Gastrocnemius medialis (tissue), 4 donors: ENCODE results near the gene SPTAN1. TPM values are rescaled to one million over a fixed set of nuclear protein-coding genes. Genes with fewer than 3 reads are reported as not detected.

Source experiments
- ATAC-seq, 2 donors: fragments of 150-250 bp; one replicate each; pipeline ENCODE4 v1.9.1; 2016
- DNase-seq, 2 donors: peaks; one replicate each; pipeline ENCODE4 v3.0.0-alpha.2; 2019
- H3K27ac ChIP-seq, 4 donors: fragments of 200-600 bp; sonication (generic); 1 replicate in 1 of 4; 2 replicates in 3 of 4; pipeline ENCODE4 v1.5.1; 2016 to 2018; ENCODE audit warnings: mild to moderate bottlenecking in 2 of 4, moderate library complexity in 1 of 4
- H3K27me3 ChIP-seq, 3 donors: fragments of 200-600 bp; sonication (generic) in 2 of 3; 1 replicate in 1 of 3; 2 replicates in 2 of 3; pipeline versions ENCODE4 v1.5.1 to v1.6.0; 2016 to 2019; ENCODE audit warnings: mild to moderate bottlenecking in 1 of 3, moderate library complexity in 1 of 3
- H3K36me3 ChIP-seq, 2 donors: fragments of 200-600 bp; sonication (generic) in 1 of 2; one replicate each; pipeline ENCODE4 v1.5.1; 2017 to 2018
- H3K4me1 ChIP-seq, 2 donors: fragments of 200-600 bp; sonication (generic) in 1 of 2; one replicate each; pipeline ENCODE4 v1.5.1; 2016 to 2017; ENCODE audit warnings: mild to moderate bottlenecking in 2 of 2
- H3K4me3 ChIP-seq, 4 donors: fragments of 200-600 bp; sonication (generic) in 3 of 4; 1 replicate in 1 of 4; 2 replicates in 3 of 4; pipeline ENCODE4 v1.5.1; 2016 to 2019; ENCODE audit warnings: mild to moderate bottlenecking in 2 of 4
- H3K9me3 ChIP-seq, 3 donors: fragments of 200-600 bp; sonication (generic) in 2 of 3; 1 replicate in 1 of 3; 2 replicates in 2 of 3; pipeline ENCODE4 v1.5.1; 2016 to 2019
- POLR2A ChIP-seq, 2 donors: fragments of 450-650 bp; IDR thresholded peaks; one replicate each; pipeline ENCODE4 v1.6.1; 2017; ENCODE audit warnings: antibody characterized with exemption in 2 of 2, mild to moderate bottlenecking in 2 of 2, moderate library complexity in 2 of 2
- in situ Hi-C, 4 donors: fragments of 200-750 bp; cut with MboI; loops; one replicate each; pipeline versions ENCODE4 v1.15.0 to v1.8.0; 2017; ENCODE audit warnings: low sequenced_read_pairs in 4 of 4
- intact Hi-C: fragments of 100-400 bp; cut with DNase I; formaldehyde crosslinking; loops from one replicate; pipeline ENCODE4 v1.15.1; 2023; ENCODE audit warnings: low total_unique reads
- total RNA-seq, 4 donors: library from RNA; depleted of rRNA; stranded (reverse); fragments of >200 nt; gene quantifications; one replicate each; pipeline versions ENCODE4 v1.1.0 to v1.2.3, GENCODE V29; 2016
- TF ChIP-seq, protein P1 (sequence below), 5 experiments: fragments of 450-650 bp in 3 of 5; fragments of 200-600 bp in 2 of 5; sonication (generic) in 2 of 5; IDR thresholded peaks in 4 of 5; conservative IDR thresholded peaks in 1 of 5; 1 replicate in 4 of 5; 2 replicates in 1 of 5; pipeline ENCODE4 v1.5.1; 2016 to 2019; ENCODE audit warnings: antibody characterized with exemption in 5 of 5, mild to moderate bottlenecking in 3 of 5, moderate library complexity in 3 of 5

SPTAN1 gene
- total RNA-seq, 4 donors from 2014 or later, result 30.2 to 41.5 (median 33.0) TPM

DNA sequence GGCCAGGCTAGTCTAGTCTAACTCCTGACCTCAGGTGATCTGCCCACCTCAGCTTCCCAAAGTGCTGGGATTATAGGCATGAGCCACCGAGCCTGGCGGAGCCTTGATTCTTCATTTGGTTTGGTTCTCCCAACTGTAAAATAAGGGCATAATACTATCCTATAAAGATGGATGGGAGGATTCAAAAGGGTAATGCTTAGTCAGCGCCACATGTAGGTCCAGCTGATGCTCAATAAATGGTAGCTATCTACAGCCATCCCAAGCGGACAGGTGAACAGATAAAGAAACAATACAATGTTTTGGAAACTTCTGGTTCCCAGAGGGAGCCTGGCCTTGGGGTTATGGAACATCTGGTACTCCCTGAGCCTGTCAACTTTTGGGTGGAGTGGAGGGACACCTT is 123.0 kb downstream of the SPTAN1 start:
- DNase-seq (no peak), ATAC-seq (no peak)
- Histone ChIP-seq H3K4me1 (no peaks in the 10 kb centered on the region), H3K4me3 (no peak overlapping the region), H3K27ac (no peak overlapping the region), H3K36me3 (no peaks in the 10 kb centered on the region), H3K9me3 (no peaks in the 10 kb centered on the region), H3K27me3 (no peaks in the 10 kb centered on the region)
- in situ Hi-C loops (no loop called here), intact Hi-C loops (no loop called here)
- TF ChIP-seq, protein P1, sequence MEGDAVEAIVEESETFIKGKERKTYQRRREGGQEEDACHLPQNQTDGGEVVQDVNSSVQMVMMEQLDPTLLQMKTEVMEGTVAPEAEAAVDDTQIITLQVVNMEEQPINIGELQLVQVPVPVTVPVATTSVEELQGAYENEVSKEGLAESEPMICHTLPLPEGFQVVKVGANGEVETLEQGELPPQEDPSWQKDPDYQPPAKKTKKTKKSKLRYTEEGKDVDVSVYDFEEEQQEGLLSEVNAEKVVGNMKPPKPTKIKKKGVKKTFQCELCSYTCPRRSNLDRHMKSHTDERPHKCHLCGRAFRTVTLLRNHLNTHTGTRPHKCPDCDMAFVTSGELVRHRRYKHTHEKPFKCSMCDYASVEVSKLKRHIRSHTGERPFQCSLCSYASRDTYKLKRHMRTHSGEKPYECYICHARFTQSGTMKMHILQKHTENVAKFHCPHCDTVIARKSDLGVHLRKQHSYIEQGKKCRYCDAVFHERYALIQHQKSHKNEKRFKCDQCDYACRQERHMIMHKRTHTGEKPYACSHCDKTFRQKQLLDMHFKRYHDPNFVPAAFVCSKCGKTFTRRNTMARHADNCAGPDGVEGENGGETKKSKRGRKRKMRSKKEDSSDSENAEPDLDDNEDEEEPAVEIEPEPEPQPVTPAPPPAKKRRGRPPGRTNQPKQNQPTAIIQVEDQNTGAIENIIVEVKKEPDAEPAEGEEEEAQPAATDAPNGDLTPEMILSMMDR (IDR thresholded peaks at IDR 0.05 in 4 of 5, conservative IDR thresholded peaks at IDR 0.05 in 1 of 5), result no peak
- no peak for TF ChIP-seq POLR2A (IDR thresholded peaks at IDR 0.05)

DNA sequence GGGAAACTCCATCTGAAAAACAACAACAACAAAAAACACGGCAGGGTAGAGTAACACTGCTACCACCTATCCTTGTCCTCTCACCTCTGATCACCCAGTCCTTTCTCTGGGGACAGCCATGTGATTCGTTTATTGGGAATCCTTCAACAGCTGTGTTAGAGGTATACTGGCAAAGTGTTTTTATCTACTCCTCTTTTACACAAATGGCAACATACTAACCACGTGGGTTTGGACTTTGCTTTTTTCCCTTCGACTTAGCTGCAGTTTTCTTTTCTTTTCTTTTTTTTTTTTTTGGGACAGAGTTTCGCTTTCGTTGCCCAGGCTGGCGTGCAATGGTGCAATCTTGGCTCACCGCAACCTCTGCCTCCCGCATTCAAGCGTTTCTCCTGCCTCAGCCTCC is 125.4 kb downstream of the SPTAN1 start:
- no peak for TF ChIP-seq POLR2A (IDR thresholded peaks at IDR 0.05)
- TF ChIP-seq, protein P1 (IDR thresholded peaks at IDR 0.05 in 4 of 5, conservative IDR thresholded peaks at IDR 0.05 in 1 of 5), result no peak
- in situ Hi-C loops (no loop called here), intact Hi-C loops (no loop called here)
- ATAC-seq (no peak), DNase-seq (no peak)
- no peak overlapping the region for H3K27ac ChIP-seq
- no peaks in the 10 kb centered on the region for H3K9me3 ChIP-seq
- no peaks in the 10 kb centered on the region for H3K4me1 ChIP-seq
- H3K4me3 ChIP-seq, result no peak overlapping the region
- no peaks in the 10 kb centered on the region for H3K27me3 ChIP-seq
- H3K36me3 ChIP-seq, result no peaks in the 10 kb centered on the region

Other genes with a start within 250 kb of the SPTAN1 start
- 10 to 100 TPM in 3 of 4 donors, 1 to 10 TPM in 1; 7.1 to 18.1 (median 14.3) TPM for gene TRUB2, start 230.1 kb upstream of the SPTAN1 start, total RNA-seq
- 10 to 100 TPM; 25.1 to 42.4 (median 34.3) TPM for gene COQ4, start 229.7 kb upstream of the SPTAN1 start, total RNA-seq
- 10 to 100 TPM; 10.9 to 30.4 (median 26.1) TPM for gene SLC27A4, start 212.1 kb upstream of the SPTAN1 start, total RNA-seq
- gene URM1, start 181.2 kb upstream of the SPTAN1 start, total RNA-seq, result 10 to 100 TPM; 24.1 to 34.1 (median 32.9) TPM
- 1 to 10 TPM; 1.1 to 6.1 (median 2.3) TPM for gene CERCAM, start 131.7 kb upstream of the SPTAN1 start, total RNA-seq
- gene ODF2, start 96.6 kb upstream of the SPTAN1 start, total RNA-seq, result 10 to 100 TPM in 2 of 4 donors, 1 to 10 TPM in 2; 8.5 to 11.0 (median 9.9) TPM
- 10 to 100 TPM; 31.4 to 56.7 (median 32.7) TPM for gene GLE1, start 47.9 kb upstream of the SPTAN1 start, total RNA-seq
- gene DYNC2I2, start 104.3 kb downstream of the SPTAN1 start, total RNA-seq, result 10 to 100 TPM; 11.4 to 29.1 (median 21.1) TPM
- 100 to 1,000 TPM; 102 to 191 (median 170) TPM for gene SET, start 136.6 kb downstream of the SPTAN1 start, total RNA-seq
- gene PKN3, start 149.9 kb downstream of the SPTAN1 start, total RNA-seq, result 1 to 10 TPM; 1.4 to 5.2 (median 3.3) TPM
- 10 to 100 TPM in 3 of 4 donors, 1 to 10 TPM in 1; 8.9 to 37.3 (median 31.0) TPM for gene ZDHHC12, start 171.5 kb downstream of the SPTAN1 start, total RNA-seq
- gene ZER1, start 219.3 kb downstream of the SPTAN1 start, total RNA-seq, result 100 to 1,000 TPM in 3 of 4 donors, 10 to 100 TPM in 1; 63.6 to 115 (median 105) TPM
- 10 to 100 TPM in 2 of 4 donors, 1 to 10 TPM in 2; 7.8 to 14.3 (median 11.3) TPM for gene TBC1D13, start 234.7 kb downstream of the SPTAN1 start, total RNA-seq